Thoracic aorta (tissue), 2 donors: ENCODE results near the gene EN1. TPM values are rescaled to one million over a fixed set of nuclear protein-coding genes. Genes with fewer than 3 reads are reported as not detected.

Experiments
- ATAC-seq: fragments of 150-250 bp; one replicate; pipeline ENCODE4 v1.8.0; 2017; ENCODE audit warnings: low read depth; ENCODE audit not compliant: insufficient number of reproducible peaks, low FRiP score
- DNase-seq: peaks from one replicate; pipeline ENCODE4 v3.0.0-alpha.2; 2020; ENCODE audit warnings: low spot score
- H3K27ac ChIP-seq, 2 donors: fragments of 200-600 bp; sonication (generic); 1 replicate in 1 of 2; 2 replicates in 1 of 2; pipeline ENCODE4 v1.5.1; 2016; ENCODE audit warnings: mild to moderate bottlenecking in 2 of 2, moderate library complexity in 2 of 2
- H3K27me3 ChIP-seq: fragments of 200-600 bp; sonication (generic); replicated peaks from 2 replicates; pipeline ENCODE4 v1.6.0; 2016; ENCODE audit warnings: mild to moderate bottlenecking; ENCODE audit not compliant: insufficient read depth
- H3K36me3 ChIP-seq: fragments of 200-600 bp; sonication (generic); one replicate; pipeline ENCODE4 v1.5.1; 2016
- H3K4me1 ChIP-seq, 2 donors: fragments of 200-600 bp; sonication (generic); 1 replicate in 1 of 2; 2 replicates in 1 of 2; pipeline versions ENCODE4 v1.5.1 to v1.6.0; 2016; ENCODE audit warnings: low read depth in 2 of 2, mild to moderate bottlenecking in 1 of 2; ENCODE audit not compliant: control insufficient read depth in 1 of 2
- H3K4me3 ChIP-seq: fragments of 200-600 bp; sonication (generic); 2 replicates; pipeline ENCODE4 v1.5.1; 2016; ENCODE audit warnings: mild to moderate bottlenecking
- H3K9me3 ChIP-seq: fragments of 200-600 bp; sonication (generic); 2 replicates; pipeline ENCODE4 v1.5.1; 2016
- total RNA-seq, 2 donors: library from RNA; depleted of rRNA; stranded (reverse); fragments of >200 nt; gene quantifications; one replicate each; pipeline versions ENCODE4 v1.1.0 to v1.2.3, GENCODE V29; 2016
- TF ChIP-seq, protein P1 (sequence below): fragments of 200-600 bp; sonication (generic); IDR thresholded peaks from one replicate; pipeline ENCODE4 v1.5.1; 2019; ENCODE audit warnings: antibody characterized with exemption

The EN1 gene
- total RNA-seq, 2 donors from 2014 or later, result not detected

DNA sequence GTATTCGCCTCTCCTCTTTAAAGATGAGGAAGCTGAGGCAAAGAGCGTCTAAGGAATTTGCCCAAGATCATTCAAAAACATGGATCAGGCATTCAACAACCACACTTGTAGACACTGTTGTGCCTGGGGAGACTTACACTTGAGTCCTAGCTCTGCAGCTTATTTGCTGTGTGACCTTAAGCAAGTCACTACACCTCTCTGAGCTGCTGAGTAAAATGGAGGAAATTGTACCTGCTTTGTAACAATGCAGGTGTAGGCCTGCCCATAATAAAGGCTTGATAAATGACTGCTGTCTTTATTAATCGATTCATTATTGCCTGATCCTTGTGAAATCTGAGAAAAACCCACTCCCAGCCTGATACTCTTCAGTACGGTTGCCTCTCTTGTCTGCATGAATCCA is 30.8 kb downstream of the EN1 start:
- no peaks in the 10 kb centered on the region for H3K9me3 ChIP-seq
- H3K4me1 ChIP-seq, result no peaks in the 10 kb centered on the region
- H3K27ac ChIP-seq, result no peak overlapping the region
- TF ChIP-seq, protein P1, sequence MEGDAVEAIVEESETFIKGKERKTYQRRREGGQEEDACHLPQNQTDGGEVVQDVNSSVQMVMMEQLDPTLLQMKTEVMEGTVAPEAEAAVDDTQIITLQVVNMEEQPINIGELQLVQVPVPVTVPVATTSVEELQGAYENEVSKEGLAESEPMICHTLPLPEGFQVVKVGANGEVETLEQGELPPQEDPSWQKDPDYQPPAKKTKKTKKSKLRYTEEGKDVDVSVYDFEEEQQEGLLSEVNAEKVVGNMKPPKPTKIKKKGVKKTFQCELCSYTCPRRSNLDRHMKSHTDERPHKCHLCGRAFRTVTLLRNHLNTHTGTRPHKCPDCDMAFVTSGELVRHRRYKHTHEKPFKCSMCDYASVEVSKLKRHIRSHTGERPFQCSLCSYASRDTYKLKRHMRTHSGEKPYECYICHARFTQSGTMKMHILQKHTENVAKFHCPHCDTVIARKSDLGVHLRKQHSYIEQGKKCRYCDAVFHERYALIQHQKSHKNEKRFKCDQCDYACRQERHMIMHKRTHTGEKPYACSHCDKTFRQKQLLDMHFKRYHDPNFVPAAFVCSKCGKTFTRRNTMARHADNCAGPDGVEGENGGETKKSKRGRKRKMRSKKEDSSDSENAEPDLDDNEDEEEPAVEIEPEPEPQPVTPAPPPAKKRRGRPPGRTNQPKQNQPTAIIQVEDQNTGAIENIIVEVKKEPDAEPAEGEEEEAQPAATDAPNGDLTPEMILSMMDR, result no peak
- H3K36me3 ChIP-seq, result no peaks in the 10 kb centered on the region
- ATAC-seq, result no peak
- no peaks in the 10 kb centered on the region for H3K27me3 ChIP-seq
- no peak overlapping the region for H3K4me3 ChIP-seq
- DNase-seq, result no peak

DNA sequence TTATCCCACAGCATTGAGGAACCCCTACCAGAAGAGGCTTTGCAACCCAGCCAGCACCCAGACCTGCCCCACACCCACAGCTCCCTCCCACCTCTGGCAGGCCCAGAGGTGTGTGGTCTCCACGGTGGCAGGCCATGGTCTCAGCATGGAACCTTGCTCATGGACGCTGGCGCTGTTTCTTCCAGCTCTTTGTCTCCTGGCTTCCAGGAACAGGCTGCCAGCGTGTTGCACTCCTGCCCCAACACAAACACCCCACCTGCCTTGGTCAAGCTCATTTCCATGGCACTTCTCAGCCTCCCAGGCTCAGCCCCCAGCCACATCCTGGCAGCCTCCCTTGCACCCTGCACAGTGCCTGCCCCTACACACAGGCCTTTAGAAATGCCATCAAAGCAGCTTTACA is 31.7 kb downstream of the EN1 start:
- Histone ChIP-seq H3K36me3 (no peaks in the 10 kb centered on the region), H3K4me1 (no peaks in the 10 kb centered on the region), H3K9me3 (no peaks in the 10 kb centered on the region), H3K27ac (no peak overlapping the region), H3K4me3 (no peak overlapping the region), H3K27me3 (no peaks in the 10 kb centered on the region)
- DNase-seq (no peak), ATAC-seq (no peak)
- TF ChIP-seq, protein P1, result no peak

DNA sequence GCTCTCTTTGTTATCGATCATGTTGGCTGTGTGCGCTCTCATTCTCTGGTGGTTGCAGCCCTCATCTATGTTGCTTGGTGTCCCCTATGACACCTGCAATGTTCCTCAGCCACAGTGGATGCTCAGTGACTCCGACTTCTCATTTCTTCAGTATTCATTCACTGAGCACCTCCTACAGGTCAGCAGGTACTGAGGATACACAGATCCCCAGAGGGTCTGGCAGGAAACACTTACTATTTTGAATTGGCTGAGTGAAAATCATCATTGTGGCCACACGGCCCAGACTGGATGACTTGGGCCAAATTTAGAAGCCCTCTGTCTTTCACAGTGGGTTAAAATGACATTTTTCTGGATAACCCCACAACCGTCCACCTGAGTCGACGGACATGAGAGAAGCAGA is 32.1 kb downstream of the EN1 start:
- no peak for DNase-seq
- H3K27me3 ChIP-seq, result no peaks in the 10 kb centered on the region
- TF ChIP-seq, protein P1, result no peak
- H3K4me1 ChIP-seq, result no peaks in the 10 kb centered on the region
- no peaks in the 10 kb centered on the region for H3K9me3 ChIP-seq
- no peak overlapping the region for H3K4me3 ChIP-seq
- no peak overlapping the region for H3K27ac ChIP-seq
- no peaks in the 10 kb centered on the region for H3K36me3 ChIP-seq
- ATAC-seq, result no peak

DNA sequence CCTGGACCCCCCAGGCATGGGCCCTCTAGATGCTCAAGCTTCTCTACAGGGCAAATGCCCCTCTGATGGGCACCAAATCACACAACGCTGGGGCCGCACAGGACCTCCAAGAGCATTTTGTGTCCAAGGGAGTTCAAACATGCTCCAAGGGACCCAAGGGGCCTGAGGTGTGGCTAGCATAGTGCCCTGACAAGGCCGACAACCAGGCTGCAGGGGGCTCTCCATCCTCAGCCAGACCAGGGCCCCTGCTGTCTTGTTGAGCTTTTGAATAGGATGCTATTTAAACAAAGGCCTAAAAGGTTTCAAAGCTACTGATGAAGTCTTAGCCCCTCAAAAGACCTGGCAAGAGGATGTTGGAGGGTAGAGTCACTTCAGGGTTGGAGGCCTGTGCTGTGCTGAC is 33.1 kb downstream of the EN1 start:
- H3K27me3 ChIP-seq, result no peaks in the 10 kb centered on the region
- no peak for DNase-seq
- H3K27ac ChIP-seq, result no peak overlapping the region
- TF ChIP-seq, protein P1, result no peak
- H3K36me3 ChIP-seq, result no peaks in the 10 kb centered on the region
- no peaks in the 10 kb centered on the region for H3K9me3 ChIP-seq
- H3K4me3 ChIP-seq, result no peak overlapping the region
- H3K4me1 ChIP-seq, result no peaks in the 10 kb centered on the region
- no peak for ATAC-seq

DNA sequence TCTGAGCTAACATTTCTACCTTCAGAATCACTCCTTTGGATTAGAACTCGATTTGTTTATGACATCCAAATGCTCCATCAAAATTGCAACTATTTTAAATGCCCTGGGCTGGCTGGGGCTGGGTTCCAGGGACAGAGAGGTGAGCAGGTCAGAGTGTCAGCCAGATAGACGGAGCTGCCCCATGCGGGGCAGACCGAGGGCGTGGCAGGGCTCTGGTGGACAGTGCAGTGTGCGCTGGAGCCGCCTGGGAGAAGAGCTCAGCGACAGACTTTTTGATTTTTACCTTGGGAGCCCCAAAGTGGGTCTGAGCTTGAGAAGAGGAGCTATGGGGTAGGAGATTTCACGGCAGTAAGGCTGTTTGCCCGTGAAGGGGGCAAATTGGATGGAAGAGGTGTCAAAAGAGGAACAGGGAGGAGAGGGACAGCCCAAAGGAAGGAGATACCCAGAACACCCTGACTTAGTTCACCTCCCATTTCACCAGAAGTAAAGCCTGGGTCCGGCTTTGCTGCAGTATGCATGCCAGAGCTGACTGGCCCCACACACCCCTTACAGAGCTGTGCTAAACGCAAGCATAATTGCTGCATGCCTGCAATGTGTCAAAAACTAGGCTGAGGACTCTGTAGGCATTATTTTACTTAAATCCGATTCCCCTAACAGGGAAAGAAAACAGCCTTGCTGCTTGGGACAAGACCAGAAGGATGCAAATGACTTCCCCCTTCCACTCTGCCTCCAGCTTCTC is 33.7 kb downstream of the EN1 start:
- Histone ChIP-seq H3K36me3 (no peaks in the 10 kb centered on the region), H3K4me1 (no peaks in the 10 kb centered on the region), H3K4me3 (no peak overlapping the region), H3K9me3 (no peaks in the 10 kb centered on the region), H3K27ac (no peak overlapping the region), H3K27me3 (no peaks in the 10 kb centered on the region)
- ATAC-seq, result no peak
- TF ChIP-seq, protein P1, result no peak
- DNase-seq, result no peak
